ENCODE results near the gene HYAL1.
"Not testable (repeated sequence)": the region's sequence is repeated elsewhere in the genome, so short reads cannot be mapped to it uniquely, and the experiment has no call there.

HYAL1 gene

DNA sequence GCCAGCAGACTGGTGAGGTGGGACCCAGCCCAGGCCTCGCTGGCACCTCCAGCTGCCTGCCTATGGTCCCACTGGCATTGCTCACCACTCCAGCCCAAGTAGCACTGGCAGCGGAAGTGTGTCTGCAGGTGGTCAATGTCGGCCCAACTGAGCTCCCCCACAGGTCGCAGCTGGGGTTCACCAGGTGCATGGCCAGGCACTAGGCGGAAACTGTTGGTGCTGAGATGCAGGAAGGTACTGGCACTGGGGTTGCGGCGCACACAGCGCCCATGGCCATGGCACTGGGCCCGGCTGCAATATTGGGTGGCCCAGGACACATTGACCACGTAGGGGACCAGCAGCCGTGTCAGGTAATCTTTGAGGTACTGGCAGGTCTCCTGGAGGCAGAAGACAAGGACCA is 14.8 kb upstream of the HYAL1 start:
- TF ChIP-seq CTCF (IDR thresholded peaks at IDR 0.05; ENCODE audit: low read depth, low read length), result no peak
- no peaks in the 10 kb centered on the region for H3K9me3 ChIP-seq
- peaks cover 17% of the 10 kb centered on the region for H3K36me3 ChIP-seq
- no peak overlapping the region for H3K4me3 ChIP-seq (ENCODE audit: low read depth, low read length)
- DNase-seq, result no peak
- H3K4me1 ChIP-seq, result peaks cover 3% of the 10 kb centered on the region
- no peaks in the 10 kb centered on the region for H3K27me3 ChIP-seq

DNA sequence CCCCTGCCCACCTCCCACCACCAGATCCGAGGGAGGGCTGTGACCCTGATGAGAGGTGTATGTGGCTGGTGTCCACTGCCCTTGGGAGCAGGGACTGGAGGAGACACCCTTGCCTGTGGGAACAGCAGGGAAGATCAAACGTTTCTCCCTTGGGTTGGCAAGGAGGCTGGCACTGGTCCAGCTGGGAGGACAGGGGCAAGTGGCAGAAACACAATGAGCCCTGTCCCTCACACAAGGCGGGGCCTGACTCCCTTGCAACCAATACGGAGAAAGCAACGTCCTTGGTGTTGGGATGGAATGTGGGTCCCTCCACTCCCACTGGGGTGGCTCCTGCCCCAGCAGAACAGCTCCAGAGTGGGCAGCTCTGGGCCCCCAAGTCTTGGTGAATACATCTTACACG is 13.9 kb upstream of the HYAL1 start:
- no peak for TF ChIP-seq CTCF (IDR thresholded peaks at IDR 0.05; ENCODE audit: low read depth, low read length)
- Histone ChIP-seq H3K27me3 (no peaks in the 10 kb centered on the region), H3K4me3 (ENCODE audit: low read depth, low read length) (no peak overlapping the region), H3K4me1 (peaks cover 3% of the 10 kb centered on the region), H3K9me3 (no peaks in the 10 kb centered on the region), H3K36me3 (peaks cover 17% of the 10 kb centered on the region)
- DNase-seq, result no peak

DNA sequence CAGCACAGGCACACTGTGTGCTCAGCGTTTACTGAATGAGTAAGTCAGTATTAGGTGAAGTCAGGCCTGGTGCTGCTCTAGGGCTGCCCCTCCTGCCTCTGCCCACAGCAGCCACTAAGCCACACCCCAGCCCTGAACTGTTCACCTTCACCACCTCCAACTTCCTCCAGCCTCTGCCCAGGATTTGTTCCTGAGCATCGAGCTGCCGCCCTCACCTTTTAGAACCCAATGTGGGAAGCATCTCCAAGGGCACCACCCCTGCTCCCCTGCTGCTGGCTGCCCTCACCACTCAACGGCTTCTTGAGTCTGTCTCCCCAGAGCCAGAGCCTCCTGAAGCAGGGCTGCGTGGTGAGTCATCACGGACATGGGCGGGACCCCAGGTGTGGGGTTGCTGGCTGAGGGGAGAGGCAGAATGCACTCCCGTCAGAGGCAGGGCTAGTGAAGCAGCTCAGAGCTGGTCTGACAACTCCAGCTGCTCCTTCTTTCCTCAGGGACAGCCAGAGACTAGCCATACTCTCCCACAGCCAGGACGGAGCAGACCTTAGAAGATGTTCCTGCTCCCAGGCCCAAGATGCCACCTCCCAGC is 13.4 kb upstream of the HYAL1 start:
- no peak for TF ChIP-seq CTCF (IDR thresholded peaks at IDR 0.05; ENCODE audit: low read depth, low read length)
- no peak for DNase-seq
- Histone ChIP-seq H3K4me3 (ENCODE audit: low read depth, low read length) (no peak overlapping the region), H3K27me3 (no peaks in the 10 kb centered on the region), H3K4me1 (no peaks in the 10 kb centered on the region; the same call in none of the 2 replicates), H3K9me3 (no peaks in the 10 kb centered on the region), H3K36me3 (peaks cover 17% of the 10 kb centered on the region)

DNA sequence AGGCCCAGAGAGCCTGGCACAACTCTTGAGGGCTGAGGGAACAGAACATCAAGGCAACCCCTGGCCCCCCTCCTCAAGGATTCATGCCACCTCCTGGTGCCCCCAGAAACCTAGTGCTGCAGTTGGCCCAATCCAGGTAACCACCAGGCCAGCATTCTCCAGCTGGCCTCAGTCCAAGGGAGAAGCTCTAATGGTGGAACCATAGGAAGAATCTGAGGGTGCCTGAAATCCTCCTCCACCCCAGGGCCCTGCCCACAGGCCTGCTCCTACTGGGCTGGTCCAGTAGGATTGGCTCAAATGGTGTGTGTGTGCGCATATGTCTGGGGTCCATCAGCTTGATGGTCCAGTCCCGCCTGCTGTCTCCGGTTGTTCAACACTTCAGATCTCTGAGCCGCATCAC is 11.4 kb upstream of the HYAL1 start:
- DNase-seq, result no peak
- H3K36me3 ChIP-seq, result peaks cover 14% of the 10 kb centered on the region
- no peak overlapping the region for H3K4me3 ChIP-seq (ENCODE audit: low read depth, low read length)
- TF ChIP-seq CTCF (IDR thresholded peaks at IDR 0.05; ENCODE audit: low read depth, low read length), result no peak
- no peaks in the 10 kb centered on the region for H3K27me3 ChIP-seq
- H3K9me3 ChIP-seq, result no peaks in the 10 kb centered on the region
- H3K4me1 ChIP-seq, result no peaks in the 10 kb centered on the region

DNA sequence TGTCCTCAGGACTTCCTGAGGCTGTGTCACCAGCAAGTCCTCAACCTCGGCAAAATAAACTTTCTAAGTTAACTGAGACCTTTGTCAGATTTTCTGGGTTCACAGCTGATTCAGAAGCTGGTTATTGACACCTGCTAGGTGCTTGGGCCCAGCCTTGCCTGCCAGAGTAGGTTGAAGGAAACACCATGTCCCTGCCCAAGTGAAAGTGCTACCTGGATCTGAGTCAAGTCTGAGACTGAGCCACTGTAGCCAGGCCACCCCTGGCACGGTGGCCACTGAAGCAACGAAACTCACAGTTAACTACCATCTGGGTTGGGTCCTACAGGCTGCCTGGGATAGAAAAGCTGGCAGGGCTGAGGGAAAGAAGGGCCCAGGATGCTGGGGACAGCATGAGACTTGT is 11.0 kb upstream of the HYAL1 start:
- peaks cover 9% of the 10 kb centered on the region for H3K36me3 ChIP-seq
- H3K4me3 ChIP-seq (ENCODE audit: low read depth, low read length), result no peak overlapping the region
- H3K4me1 ChIP-seq, result no peaks in the 10 kb centered on the region
- H3K9me3 ChIP-seq, result no peaks in the 10 kb centered on the region
- TF ChIP-seq CTCF (IDR thresholded peaks at IDR 0.05; ENCODE audit: low read depth, low read length), result no peak
- no peaks in the 10 kb centered on the region for H3K27me3 ChIP-seq
- DNase-seq, result no peak

GRCh38 chr3:50312041-50312440 is 8.7 kb upstream of the HYAL1 start:
- H3K27me3 ChIP-seq; H3K4me3 ChIP-seq (ENCODE audit: low read depth, low read length); H3K36me3 ChIP-seq; H3K4me1 ChIP-seq; H3K9me3 ChIP-seq; DNase-seq: not testable (repeated sequence)

GRCh38 chr3:50304601-50305000 is 1.2 kb upstream of the HYAL1 start:
- no peaks in the 10 kb centered on the region; the same call in 1 of the 2 replicates for H3K4me1 ChIP-seq
- no peaks in the 10 kb centered on the region for H3K36me3 ChIP-seq

More at GRCh38 chr3:50304601-50305000, 1.2 kb upstream of the HYAL1 start:
- Histone ChIP-seq H3K4me3 (ENCODE audit: low read depth, low read length) (no peak overlapping the region), H3K27me3 (no peaks in the 10 kb centered on the region), H3K9me3 (no peaks in the 10 kb centered on the region)
- DNase-seq, result no peak
- no peak for TF ChIP-seq CTCF (IDR thresholded peaks at IDR 0.05; ENCODE audit: low read depth, low read length)
